Measurements from ENCODE around the gene TRIP12. TPM values are rescaled to one million over a fixed set of nuclear protein-coding genes. Genes with fewer than 3 reads are reported as not detected.

Gene TRIP12
- total RNA-seq, 1 experiment from 2014 or later = 175 TPM

DNA sequence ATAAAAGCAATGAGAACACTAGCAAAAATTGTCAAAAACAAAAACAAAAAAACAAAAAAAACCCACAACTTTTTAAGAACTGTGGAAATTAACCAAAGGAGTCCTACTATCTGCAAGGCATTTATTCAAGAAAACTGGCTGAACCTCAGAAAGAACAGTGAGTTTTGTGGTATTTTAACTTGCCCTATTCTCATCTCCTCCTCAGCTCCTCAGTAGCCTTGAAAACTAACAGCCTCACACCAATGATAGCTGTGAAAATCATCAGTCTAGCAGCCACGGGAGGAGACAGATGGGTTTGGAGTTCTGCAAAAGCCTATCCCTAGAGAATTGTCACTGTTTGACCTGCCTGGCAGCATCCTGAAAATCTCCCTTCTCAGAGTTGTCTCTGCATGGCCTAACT is 187.4 kb downstream of the TRIP12 start:
- no peak overlapping the region for H3K4me3 ChIP-seq (replicated peaks in 1 of 2; ENCODE audit: low read depth in 1 of 2, low read length in 2 of 2)
- H3K36me3 ChIP-seq (ENCODE audit: control insufficient read depth in 1 of 2, insufficient read depth in 2 of 2, low read length in 2 of 2) = no peaks in the 10 kb centered on the region
- peaks cover 0 to 6% of the 10 kb centered on the region in 2 experiments; a peak in 1 of 4 replicates for H3K9me3 ChIP-seq (ENCODE audit: control insufficient read depth in 1 of 2, insufficient read depth in 1 of 2, low read depth in 1 of 2, low read length in 2 of 2)
- no peaks in the 10 kb centered on the region for H4K20me1 ChIP-seq (ENCODE audit: insufficient read depth)
- no peak overlapping the region for H3K4me2 ChIP-seq (ENCODE audit: low read length)
- no peaks in the 10 kb centered on the region for H3K4me1 ChIP-seq (ENCODE audit: control insufficient read depth in 1 of 2, insufficient read depth in 2 of 2, low read length in 2 of 2)
- H3K27ac ChIP-seq (ENCODE audit: low read depth, low read length) = no peak overlapping the region
- no peak overlapping the region for H3K9ac ChIP-seq (ENCODE audit: low read length)
- no peaks in the 10 kb centered on the region for H3K79me2 ChIP-seq (ENCODE audit: insufficient read depth, low read length)
- no peak overlapping the region for H2AFZ ChIP-seq (ENCODE audit: low read depth, low read length, poor library complexity, severe bottlenecking)
- DNase-seq (ENCODE audit: low read depth, low spot score) (no peak), ATAC-seq (no peak)
- intact Hi-C loops (cut with micrococcal nuclease) = no loop called here
- ChIA-PET CTCF (no interaction called here), RAD21 (ENCODE audit: low non-redundant PET in 1 of 2, low total read pairs in 2 of 2, uncharacterized antibody in 2 of 2, unreplicated experiment in 2 of 2) (no interaction called here), POLR2A (no interaction called here)
- no TSS peak for BruUV-seq (replicated peaks)
- H3K9me2 ChIP-seq (ENCODE audit: insufficient read depth) = no peaks in the 10 kb centered on the region
- peaks cover 3% of the 10 kb centered on the region; the same call in 1 of the 2 replicates for H3K27me3 ChIP-seq (ENCODE audit: insufficient read depth, low read length)
- TF ChIP-seq POLR2AphosphoS5 (IDR thresholded peaks at IDR 0.05; ENCODE audit: low read depth, low read length) (no peak), FOSL1 (IDR thresholded peaks at IDR 0.05; ENCODE audit: low read depth) (no peak), ELF1 (IDR thresholded peaks at IDR 0.05; ENCODE audit: borderline replicate concordance, low read depth) (no peak), CEBPB (IDR thresholded peaks at IDR 0.05; ENCODE audit: low read depth) (no peak), POLR2A (IDR thresholded peaks at IDR 0.05; ENCODE audit: borderline replicate concordance, extremely low read depth, insufficient read depth, insufficient read length) (no peak), ZFX (IDR thresholded peaks at IDR 0.05) (no peak), JUND (IDR thresholded peaks at IDR 0.05) (no peak), SIN3A (IDR thresholded peaks at IDR 0.05; ENCODE audit: low read depth) (no peak), CBX3 (IDR thresholded peaks at IDR 0.05; ENCODE audit: low read depth) (no peak), EZH2 (IDR thresholded peaks at IDR 0.05) (no peak), RAD21 (IDR thresholded peaks at IDR 0.05; ENCODE audit: low read depth) (no peak), TCF7L2 (IDR thresholded peaks at IDR 0.05; ENCODE audit: borderline replicate concordance, extremely low read depth, insufficient read depth, insufficient read length) (no peak)
- TF ChIP-seq, protein P1, sequence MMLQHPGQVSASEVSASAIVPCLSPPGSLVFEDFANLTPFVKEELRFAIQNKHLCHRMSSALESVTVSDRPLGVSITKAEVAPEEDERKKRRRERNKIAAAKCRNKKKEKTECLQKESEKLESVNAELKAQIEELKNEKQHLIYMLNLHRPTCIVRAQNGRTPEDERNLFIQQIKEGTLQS (IDR thresholded peaks at IDR 0.05) = no peak
- TF ChIP-seq, protein P2, sequence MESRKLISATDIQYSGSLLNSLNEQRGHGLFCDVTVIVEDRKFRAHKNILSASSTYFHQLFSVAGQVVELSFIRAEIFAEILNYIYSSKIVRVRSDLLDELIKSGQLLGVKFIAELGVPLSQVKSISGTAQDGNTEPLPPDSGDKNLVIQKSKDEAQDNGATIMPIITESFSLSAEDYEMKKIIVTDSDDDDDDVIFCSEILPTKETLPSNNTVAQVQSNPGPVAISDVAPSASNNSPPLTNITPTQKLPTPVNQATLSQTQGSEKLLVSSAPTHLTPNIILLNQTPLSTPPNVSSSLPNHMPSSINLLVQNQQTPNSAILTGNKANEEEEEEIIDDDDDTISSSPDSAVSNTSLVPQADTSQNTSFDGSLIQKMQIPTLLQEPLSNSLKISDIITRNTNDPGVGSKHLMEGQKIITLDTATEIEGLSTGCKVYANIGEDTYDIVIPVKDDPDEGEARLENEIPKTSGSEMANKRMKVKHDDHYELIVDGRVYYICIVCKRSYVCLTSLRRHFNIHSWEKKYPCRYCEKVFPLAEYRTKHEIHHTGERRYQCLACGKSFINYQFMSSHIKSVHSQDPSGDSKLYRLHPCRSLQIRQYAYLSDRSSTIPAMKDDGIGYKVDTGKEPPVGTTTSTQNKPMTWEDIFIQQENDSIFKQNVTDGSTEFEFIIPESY (IDR thresholded peaks at IDR 0.05; ENCODE audit: extremely low read depth, insufficient replicate concordance, low read length) = no peak
- TF ChIP-seq, protein P3, sequence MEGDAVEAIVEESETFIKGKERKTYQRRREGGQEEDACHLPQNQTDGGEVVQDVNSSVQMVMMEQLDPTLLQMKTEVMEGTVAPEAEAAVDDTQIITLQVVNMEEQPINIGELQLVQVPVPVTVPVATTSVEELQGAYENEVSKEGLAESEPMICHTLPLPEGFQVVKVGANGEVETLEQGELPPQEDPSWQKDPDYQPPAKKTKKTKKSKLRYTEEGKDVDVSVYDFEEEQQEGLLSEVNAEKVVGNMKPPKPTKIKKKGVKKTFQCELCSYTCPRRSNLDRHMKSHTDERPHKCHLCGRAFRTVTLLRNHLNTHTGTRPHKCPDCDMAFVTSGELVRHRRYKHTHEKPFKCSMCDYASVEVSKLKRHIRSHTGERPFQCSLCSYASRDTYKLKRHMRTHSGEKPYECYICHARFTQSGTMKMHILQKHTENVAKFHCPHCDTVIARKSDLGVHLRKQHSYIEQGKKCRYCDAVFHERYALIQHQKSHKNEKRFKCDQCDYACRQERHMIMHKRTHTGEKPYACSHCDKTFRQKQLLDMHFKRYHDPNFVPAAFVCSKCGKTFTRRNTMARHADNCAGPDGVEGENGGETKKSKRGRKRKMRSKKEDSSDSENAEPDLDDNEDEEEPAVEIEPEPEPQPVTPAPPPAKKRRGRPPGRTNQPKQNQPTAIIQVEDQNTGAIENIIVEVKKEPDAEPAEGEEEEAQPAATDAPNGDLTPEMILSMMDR (IDR thresholded peaks at IDR 0.05 in 2 of 3, conservative IDR thresholded peaks at IDR 0.05 in 1 of 3; ENCODE audit: borderline replicate concordance in 1 of 3, insufficient read depth in 1 of 3, low read depth in 2 of 3, low read length in 2 of 3) = no peak
